ENCODE results near the gene TRPC6.

TRPC6 gene

DNA sequence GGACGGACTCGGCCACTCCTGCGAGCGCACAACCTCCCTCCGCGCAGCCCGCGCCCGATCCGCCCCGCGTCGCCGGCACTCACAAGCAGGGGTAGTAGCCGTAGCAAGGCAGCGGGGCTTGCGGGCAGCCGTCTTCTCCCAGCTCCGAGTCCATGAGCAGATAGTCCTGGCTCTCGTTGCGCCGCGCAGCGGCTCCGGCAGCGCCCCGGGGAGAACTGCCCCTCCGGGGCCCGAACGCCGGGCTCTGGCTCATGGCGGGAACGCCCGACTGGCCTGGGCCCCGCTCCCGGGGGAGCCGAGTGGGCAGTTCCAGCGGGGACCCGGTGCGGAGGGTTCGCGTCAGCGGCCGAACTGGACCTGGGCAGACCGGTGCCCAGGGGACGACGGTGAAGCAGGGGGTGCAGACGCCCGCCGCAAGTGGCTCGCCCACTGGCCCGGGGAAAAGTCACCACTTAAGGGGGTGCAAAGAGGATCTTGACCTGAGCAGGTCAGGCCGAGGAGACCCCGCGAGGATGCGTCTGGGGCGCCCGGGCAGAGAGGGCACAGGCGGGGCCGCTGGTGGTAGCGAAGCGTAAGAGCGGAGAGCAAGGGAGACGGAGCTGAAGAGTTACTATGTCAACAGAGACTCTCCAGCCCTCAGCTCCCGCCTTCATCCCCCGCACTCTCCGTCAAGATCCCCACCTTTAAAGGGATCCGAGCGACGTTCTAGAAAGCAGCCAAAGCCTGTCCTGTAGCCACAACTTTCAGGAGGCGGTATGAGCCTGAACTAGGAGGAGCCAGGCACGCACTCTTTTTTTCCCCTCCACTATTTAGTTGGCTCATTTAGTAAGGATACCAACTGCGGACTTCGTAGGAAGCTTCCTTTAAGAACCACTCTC, at the start of gene TRPC6:
TRPC6 (minus strand) TSS at position 757 of the 878 bp plus-strand sequence; CDS start at position 253, 504 bp downstream.
- no peak for DNase-seq

DNA sequence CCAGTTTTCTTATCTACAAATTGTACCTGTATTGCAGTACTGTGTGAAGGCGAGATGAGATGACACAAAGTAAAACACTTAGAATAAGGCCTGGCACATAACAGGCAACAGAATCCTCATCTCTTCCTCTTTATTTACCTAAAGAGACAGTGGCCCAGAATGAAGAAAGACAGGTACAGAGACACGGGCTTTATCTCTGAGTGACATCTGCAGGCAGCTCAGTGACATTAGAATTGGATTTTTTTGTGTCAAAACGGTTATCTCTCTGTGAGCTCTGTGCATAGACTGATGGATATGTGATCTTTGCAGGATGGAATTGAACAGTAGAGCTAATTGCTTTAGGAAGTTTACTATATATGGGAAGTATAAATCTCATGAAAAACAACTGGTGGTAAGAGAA, 36.2 kb upstream of the TRPC6 start:
- DNase-seq: no peak

GRCh38 chr11:101618709-101619108, 34.9 kb upstream of the TRPC6 start:
- DNase-seq: no peak

GRCh38 chr11:101617735-101618332, 34.0 kb upstream of the TRPC6 start:
- no peak for DNase-seq

DNA sequence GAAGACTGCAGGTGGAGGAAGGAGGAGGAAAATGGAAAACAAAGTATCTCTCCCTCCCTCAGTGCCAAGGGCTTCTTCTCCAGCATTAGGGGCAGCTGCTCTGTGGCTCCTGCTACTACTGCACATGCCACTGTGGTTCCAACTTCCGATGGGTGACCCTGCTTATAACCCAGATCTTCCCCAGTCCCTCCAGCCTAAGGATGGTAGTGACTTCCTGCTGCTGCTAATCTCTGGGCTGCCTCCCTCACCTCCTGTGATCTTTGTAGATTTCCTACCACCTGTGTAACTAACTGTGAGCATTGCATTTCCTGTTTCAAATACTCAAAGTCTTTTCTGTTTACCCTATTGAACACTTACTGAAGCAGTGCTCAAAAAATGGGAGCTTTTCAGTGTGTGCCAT, 28.7 kb upstream of the TRPC6 start:
- no peak for DNase-seq

- DNase-seq: no peak
Observed at GRCh38 chr11:101600924-101601323, 17.1 kb upstream of the TRPC6 start.

- DNase-seq: no peak
Observed at GRCh38 chr11:101586965-101587364, 3.2 kb upstream of the TRPC6 start.

- no peak for DNase-seq
Observed at GRCh38 chr11:101584655-101585054, 848 bp upstream of the TRPC6 start.

DNA sequence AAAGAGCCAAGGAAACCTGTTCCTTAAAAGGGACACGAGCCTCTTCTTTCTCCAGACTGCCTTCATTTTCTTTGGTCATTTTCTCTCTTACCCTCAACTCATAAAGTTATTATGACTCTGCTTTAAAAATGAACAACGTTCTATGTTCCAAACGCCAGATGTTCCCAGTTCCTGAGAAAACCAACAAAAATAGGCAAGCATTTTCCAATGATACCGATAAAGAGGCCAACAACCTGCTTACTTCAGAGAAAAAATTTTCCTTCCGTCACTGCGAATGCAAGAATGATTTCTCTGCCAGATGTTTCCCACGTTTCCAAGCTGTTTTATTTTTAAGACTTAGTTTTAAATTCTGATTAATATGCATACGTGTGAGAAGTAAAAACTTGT, 315 bp upstream of the TRPC6 start:
- no peak for DNase-seq

- DNase-seq: no peak
Observed at GRCh38 chr11:101582989-101583250, 887 bp downstream of the TRPC6 start.

- no peak for DNase-seq
Observed at GRCh38 chr11:101582236-101582988, 1.4 kb downstream of the TRPC6 start.

GRCh38 chr11:101577461-101577860, 6.3 kb downstream of the TRPC6 start:
- no peak for DNase-seq

- DNase-seq: no peak
Observed at GRCh38 chr11:101576456-101576855, 7.4 kb downstream of the TRPC6 start.

DNA sequence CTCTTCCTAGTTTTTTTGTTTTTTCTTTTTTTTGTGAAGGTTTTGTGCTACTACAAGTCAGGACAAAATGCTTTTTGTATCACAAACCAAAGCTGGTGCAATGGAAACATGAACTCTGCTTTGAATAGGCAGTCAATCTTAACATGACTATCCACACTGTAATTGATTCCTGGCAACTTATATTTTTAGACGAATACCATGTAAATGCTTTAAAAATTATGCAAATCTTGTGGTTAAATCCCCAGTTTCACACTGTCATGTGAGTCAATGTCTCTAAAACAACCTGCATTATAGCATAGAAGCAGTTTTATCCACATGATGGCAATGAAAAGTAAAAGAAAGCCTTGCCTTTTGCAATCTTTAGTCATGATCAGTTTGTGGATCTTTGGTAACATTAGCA, 8.9 kb downstream of the TRPC6 start:
- DNase-seq: no peak

DNA sequence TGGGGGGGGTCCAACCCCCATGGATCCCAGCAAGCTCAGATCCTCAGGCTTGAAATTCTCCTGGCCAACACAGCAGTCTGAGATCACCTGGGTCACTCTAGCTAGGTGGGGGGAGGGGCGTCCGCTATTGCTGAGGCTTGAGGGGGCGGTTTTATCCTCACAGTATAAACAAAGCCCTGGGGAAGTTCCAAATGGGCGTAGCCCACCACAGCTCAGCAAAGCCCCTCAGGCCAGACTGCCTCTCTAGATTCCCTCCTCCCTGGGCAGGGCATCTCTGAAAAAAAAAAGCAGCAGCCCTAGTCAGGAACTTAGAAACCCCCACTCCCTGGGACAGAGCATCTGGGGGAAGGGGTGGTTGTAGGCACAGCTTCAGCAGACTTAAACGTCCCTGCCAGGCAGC, 16.7 kb downstream of the TRPC6 start:
- no peak for DNase-seq

- no peak for DNase-seq
Observed at GRCh38 chr11:101566626-101567025, 17.2 kb downstream of the TRPC6 start.

DNA sequence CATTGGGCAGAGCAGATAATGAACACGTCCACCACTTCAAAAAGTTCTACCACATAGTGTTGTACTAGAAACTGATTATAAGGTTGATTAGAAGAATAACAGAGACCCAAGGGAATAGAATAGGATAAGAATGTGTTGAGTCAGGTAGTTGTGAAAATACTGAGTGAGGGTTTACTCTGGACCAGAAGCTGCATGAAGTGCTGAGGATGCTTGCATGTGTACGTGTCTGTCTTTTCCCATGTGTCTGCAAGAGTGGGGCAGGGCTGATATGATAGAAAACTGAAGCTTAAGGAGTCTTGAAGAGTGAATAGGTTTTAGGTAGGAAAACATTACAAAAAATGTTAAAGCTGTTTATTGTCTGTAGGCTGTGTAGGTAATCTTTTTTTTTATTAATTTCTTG, 20.6 kb downstream of the TRPC6 start:
- DNase-seq: no peak

- DNase-seq: no peak
Observed at GRCh38 chr11:101555366-101555765, 28.4 kb downstream of the TRPC6 start.

- no peak for DNase-seq
Observed at GRCh38 chr11:101553891-101554292, 29.9 kb downstream of the TRPC6 start.

DNA sequence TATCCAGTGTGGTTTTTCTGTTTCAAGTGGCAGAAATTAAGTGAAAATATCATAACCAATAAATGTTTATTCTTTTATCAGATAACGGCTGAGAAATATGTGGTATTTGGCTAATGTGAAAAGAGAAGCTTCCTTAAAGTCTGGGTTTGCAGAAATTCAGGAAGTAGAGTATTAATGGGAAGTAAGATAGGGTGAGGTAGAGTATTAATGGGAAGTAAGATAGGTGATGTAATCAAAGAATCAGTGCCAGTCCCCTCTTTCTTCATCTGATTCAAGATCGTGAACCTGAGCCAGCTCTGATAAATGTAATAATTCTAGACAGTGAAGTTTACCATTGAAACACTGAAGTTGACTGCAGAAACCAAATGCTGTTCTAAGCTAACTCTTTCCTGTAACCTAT, 30.9 kb downstream of the TRPC6 start:
- no peak for DNase-seq

GRCh38 chr11:101528541-101528940, 55.3 kb downstream of the TRPC6 start:
- DNase-seq: no peak

GRCh38 chr11:101523634-101524260, 60.1 kb downstream of the TRPC6 start:
- DNase-seq: no peak

DNA sequence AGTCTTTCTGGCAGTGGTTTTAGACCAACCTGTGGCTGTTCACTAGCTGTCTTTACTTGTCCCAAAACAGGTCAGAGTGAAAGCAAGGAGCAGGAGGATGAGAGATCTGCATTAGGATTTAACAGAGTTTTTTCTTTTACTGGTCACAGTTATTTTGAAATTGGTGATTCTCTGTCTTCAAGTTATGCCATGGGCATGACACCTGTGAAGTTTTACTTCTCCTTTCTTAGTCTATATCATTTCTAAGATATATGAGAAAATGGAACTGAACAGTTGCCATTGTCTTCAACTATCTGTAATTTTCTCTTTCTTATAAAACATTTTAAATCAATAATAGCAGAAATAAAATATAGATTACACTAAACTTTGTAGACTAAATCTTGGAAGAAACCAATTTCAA, 60.6 kb downstream of the TRPC6 start:
- DNase-seq: no peak

- no peak for DNase-seq
Observed at GRCh38 chr11:101521821-101522220, 62.0 kb downstream of the TRPC6 start.
